Stimulated activated CD8-positive, alpha-beta memory T cell treated with anti-CD3 and anti-CD28 coated beads, Interleukin-12 subunit alpha, Interleukin-12 subunit beta, amount 100 ng/mL, for 24 hours (primary cell): ENCODE data around the gene GAD2.

Experiments
- DNase-seq: peaks from one replicate; pipeline ENCODE4 v3.0.0-alpha.2; 2020; ENCODE audit errors: extremely low read depth

The GAD2 gene

DNA sequence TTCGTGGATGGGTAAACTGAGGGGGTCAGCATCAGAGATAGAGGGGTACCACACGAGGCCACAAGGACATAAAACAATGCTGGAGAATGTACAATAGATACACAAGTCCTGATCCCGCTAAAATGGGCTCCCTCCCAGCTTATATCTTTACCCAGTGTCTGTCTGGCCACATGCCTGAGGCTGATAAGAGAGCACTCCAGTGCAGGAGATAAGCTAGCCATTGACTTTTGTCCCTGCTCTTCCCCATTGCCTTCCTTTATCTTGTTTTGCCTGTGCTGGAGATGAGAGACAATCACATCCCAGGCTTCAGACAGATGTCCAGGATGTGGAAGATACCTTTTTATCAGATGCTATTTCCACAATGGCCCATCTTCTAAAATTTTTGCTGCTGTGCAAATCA, 6.0 kb downstream of the GAD2 start:
- no peak for DNase-seq

DNA sequence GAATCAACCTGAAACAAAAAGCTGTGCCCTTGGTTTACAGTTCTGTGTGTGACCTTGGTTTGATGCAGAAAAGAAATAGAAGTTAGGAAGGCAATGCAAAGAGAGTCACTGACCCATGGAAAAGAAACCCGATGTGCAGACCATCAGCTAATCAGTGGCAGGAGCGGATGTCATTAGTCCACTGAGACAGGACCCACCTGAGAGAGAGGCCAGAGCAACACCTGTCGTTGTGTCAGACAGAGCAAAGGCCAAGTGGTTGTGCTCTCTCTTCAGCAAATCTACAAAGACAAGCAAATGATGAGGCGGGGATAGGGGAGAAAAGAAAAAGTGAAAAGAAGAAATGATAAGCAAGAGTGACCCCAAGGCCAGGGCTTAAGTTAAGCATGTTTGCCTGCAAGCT, 8.7 kb downstream of the GAD2 start:
- DNase-seq = no peak

DNA sequence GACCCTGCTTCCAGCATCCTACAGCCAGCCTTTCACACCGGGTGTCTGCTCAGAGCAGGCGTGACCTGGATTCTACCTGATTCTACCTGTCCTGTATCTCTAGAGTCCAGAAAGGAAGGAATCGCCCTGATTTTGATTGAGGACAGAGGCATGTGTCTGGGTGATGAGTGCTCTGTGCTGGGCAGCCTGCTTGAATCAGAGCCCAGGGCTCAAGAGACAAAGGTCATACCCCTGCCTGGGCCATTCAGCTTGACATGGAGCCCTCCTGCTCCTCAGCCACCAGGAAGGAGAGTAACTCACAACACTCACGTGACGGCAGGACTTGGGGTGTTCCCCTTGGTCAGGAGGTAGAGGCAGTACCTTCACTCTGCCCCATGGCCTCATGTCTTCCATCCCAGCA, 11.2 kb downstream of the GAD2 start:
- DNase-seq = no peak

DNA sequence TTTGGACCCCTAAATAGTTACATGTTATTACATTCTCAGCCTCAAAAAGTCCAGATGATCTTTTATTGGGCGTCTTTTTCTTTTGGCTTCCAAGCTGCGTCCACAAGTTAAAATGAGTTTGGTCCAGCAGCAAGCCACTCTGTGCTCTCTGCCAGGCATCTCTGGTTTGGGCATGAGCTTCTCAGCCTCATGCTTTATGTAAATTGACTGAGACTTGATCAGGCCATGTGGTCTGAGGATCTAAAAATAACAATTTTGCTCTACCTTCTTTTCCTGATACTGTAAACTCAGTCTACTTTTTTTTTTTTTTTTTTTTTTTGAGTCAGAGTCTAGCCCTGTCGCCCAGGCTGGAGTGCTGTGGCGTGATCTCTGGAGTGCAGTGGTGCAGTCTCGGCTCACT, 15.6 kb downstream of the GAD2 start:
- no peak for DNase-seq

DNA sequence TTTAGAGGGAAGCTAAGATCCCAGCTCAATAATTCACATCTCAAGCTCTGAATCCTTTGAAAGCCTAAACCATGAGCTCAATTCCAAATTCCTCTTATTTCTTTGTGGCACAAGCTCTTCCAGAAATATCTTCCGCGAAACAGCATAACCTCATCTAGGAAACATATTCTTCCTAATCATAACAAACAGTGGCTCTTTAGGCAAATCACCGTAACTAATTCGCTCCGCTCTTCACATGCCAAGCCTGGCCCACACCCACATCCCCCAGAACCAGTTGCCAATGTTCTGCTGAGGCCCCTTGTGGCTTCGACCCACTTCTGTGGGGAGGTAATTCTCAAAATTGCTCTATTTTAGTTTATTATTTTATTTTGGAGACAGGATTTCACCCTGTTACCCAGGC, 19.2 kb downstream of the GAD2 start:
- no peak for DNase-seq

DNA sequence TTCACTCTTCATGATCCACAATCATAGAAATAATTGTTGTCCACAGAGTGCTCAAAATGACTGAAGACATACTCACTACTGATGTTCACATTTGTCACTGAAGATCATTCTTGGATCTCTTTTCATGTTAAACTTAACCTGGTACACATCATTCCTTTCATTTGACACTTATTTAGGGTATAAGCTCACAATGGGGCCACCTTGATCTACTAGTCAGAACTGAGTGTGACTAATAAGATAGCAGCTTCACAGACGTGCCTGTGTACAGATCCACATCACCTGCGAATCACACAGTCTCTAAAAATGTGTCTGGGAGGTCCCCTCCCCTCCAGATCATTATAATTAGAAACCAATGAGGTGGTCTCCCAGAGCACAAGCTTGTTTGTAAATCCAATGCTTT, 21.8 kb downstream of the GAD2 start:
- no peak for DNase-seq

DNA sequence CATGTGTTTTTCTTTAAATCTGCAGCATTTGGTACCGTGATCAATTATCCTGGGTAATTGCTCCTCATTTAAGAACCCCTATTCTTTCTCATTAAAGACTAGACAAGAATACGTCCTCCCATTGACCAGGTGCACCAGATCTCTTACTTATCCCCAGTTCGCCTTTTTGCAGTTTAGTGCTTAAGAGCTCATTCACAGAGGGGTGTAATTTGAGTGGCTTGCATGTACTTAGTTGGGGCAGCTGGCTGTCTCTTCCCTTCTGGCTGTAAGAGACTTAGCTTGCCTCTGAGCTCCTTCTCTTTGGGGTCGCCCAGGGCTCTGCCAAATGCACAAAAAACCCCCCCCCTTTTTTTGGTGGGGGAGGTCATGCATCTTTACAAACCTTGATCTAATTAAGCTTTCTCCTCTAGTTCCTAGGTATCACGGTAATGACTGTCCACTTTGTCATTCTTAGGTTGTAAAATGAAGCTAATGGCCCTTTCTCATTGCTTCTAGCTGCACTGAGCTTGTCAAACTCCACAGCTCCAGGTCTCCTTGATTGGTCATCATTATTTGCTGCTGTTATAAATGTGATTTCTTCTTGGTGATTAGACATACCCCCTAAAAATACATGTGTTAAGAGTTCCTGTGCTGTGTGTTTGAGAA, 26.3 kb downstream of the GAD2 start:
- no peak for DNase-seq

DNA sequence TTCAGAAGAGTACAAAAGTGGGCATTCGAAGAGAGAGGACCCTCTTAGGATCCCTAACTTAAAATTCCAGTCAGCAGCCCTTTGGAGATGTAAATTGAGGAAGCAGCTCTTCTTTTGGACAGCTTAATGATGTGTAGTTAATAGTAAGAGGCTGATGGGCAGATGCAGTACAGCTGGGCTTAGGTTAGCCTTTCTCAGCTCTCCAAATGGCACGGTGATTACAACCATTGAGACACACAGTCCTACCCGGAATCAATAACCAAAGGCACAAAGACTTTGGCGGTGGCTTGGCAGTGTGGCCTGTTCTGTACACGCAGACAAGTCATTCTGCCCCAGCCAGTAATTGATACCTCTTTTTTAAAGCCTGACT, 26.8 kb downstream of the GAD2 start:
- no peak for DNase-seq

DNA sequence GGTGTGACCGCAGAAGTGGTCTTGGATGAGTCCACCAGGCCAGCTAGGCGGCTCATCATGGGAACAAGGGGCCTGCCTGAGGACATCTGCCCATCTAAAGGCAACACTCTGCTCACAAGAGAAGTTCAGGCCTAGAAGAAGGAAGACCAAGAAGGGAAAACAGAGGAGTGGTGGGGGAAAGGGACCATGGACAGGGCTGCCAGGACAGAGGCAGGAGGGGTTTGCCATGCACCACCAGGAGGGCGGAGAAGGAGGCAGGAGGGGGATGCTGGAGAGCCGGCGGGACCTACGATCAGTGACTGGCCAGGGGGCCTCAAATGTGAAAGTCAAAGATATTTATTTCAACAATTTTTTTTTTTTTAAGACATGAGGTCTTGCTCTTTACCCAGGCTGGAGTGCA, 33.1 kb downstream of the GAD2 start:
- no peak for DNase-seq

DNA sequence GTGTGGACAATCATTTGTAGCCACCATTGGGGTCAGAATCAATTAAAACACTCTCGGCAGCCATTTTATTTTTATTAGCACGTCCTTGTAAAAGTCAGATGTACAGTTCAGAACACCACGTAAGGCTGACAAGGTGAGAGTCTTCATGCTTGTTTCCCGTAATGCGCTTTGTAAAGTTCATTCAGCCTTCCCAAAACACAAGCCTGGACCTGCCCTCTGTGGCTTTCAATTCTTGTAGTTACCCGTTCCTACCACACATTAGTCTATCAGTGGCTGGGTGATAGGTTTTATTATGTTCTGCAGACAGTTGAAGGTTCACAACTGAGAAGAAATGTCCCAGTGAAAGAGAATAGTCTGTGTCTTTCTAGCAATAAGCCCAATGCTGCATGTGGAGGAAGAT, 35.4 kb downstream of the GAD2 start:
- no peak for DNase-seq

DNA sequence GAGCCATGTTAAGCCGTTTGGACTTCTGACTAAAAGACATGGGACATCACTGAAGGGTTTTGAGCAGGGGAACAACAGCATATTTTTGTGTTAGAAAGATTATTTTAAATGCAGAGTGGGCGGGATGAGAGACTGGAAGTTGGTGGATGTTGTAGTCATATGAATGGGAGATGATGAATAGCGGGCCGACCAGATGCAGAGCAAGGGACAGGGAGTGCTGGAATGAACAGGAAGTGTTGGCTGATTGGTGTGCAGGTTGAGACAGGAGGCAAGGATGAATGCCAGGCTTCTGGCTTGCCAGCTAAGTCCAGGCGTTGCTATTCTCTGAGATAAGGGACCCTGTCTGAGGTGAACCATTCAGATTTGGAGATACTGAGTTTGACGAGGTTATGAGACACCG, 38.0 kb downstream of the GAD2 start:
- no peak for DNase-seq

DNA sequence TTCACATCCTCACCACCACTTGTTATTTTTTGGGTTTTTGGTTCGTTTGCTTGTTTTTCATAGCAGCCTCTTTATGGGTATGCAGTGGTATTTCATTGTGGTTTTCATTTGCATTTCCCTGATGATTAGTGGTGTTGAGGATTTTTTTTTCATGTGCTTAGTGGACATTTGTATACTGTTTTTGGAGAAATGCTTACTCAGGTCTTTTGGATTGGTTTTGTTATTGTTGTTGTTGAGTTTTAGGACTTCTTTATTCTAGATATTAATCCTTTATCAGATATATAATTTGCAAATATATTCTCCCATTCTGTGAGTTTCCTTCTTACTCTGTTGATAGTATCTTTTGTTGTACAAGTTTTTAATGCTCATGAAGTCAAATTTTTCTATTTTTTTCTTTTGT, 42.8 kb downstream of the GAD2 start:
- no peak for DNase-seq

DNA sequence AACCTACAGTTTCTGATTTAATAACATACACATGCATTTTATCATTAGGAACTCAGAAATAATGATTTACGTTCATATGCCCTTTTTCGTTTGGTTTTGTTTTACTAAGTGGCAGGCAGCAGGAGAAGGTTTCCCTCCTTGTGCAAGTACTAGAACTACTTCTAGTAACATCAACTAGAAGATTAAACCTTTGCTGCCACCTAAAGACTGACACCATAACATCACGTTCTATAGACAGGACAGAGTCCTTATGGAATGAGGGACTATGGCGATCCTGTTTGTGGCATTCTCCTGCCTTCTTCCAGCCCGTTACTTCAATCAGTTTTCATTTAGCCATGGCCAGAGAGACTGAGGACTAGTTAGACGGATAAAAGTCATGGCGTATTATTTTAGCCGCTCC, 53.2 kb downstream of the GAD2 start:
- DNase-seq = no peak

DNA sequence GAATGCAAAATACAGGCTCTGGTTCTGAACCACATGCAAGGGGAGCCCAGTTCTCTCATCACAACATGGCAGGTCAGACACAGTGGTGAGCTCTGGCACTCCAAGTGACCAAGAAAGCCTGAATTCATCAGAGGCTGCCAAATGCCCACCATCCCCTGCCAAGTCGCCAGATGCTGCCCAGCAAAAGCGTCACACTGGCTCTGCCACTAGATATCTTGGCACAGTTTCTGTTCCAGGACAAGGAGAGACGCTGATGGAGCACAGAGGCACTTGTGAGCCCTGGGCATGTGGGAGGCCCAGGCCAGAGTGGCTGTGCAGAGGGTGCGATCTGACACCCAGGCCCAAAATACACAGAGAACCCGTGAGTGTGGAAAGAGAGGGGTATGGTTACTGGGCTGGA, 57.8 kb downstream of the GAD2 start:
- DNase-seq = no peak

DNA sequence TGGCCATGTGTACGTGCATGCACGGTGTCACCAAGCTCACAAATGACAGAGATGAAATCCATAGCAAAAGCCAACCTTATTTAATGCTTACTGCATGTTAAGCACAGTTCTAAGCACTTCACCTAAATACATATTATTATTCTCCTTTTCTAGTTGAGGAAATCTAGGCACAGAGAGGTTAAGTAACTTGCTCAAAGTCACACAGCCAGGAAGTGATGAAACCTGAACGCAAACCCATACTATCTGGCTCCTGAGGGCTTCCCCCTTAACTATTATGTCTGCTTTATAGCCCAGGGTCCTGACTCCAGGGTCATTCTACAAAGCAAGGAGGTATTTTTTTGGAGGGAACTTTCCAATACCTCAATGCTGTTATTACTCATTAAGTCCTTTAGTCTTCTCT, 61.7 kb downstream of the GAD2 start:
- no peak for DNase-seq

DNA sequence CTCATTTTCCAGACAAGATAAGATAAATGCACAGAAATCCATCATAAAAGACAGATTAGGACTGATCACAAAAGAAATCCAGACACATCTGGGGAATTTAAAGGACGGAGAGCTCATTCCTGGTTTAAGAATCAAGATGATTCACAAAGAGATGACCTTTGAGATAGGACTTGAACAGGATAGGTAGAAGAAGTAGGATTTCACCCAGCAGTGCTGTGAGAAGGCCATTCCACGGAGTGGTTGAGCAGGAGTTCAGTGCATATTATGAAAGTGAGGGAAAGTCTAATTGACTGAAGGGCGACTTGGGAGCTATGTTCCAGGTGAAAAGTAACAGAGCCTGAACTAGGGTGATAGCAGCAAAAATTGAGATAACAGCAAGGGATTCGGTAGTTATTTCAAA, 73.7 kb downstream of the GAD2 start:
- no peak for DNase-seq

DNA sequence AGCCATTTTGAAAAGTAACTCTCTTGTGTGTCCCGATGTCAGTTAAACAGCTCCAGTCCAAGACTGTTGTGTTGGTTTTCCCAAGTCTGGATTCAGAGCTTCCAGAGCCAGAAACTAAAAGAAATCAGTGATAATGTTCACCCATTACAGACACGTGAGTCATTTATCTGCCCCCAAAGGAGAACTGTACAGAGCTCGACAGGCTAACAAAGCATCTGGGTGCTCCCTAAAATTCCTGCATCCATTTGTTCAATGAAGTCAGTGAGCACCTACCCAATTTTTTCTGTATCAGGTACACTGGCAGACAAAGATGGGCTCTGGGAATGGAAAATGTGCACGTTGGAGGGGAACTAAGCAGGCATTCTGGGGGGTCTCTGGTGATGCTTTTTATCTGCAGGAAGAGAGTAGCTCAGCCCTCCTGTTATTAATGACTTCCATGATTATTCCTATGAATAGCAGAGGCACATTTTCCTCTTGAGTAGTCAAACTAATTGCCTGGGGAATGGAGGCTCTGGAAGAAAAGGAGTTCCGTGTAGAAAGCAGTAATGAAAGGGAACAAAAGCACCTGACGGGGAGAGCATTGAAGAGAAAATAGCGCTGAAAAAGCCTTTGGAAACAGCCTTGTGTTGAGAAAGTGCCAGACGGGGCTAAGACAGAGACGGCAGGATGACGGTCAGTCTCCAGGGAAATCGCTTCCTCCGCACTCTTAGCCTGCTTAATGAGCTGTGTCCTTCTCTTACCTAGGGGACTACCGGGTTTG, 75.3 kb downstream of the GAD2 start:
- no peak for DNase-seq

DNA sequence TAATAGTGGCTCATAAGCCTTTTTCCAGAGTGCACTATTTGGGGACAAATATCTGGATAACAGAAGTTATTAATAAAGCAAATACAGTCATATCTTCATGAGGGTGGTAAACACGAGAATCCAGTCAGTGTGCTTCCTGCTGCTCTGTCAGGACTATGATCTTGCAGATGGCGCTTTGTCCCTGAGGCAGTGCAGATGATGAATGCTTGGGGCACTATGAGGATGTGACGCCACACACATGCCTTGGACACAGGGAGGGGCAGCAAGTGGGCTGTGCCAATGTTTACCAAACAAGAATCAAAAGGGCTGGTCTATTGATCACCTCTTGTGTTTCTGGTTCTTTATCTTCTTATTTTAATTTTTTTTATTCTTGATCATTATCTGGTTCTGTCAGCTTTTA, 79.8 kb downstream of the GAD2 start:
- DNase-seq = no peak

DNA sequence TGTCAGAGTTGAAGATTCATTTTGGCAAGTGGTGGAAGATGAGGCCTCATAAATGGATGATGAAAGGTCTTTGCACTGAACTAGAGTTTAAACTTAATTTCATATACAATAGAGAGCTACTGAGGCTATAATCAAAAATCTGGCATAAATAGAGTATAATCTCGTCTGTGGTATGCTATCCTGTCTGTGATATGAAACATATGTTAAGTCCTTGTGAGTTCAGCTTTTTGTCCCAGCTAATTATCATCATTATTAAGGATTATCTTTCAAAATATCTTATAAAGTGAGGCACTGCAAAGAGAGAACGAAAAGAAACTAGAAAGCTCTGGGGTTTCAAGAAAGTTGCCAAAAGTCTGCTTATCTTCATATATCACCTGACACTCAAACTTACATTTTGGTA, 83.4 kb downstream of the GAD2 start:
- no peak for DNase-seq

DNA sequence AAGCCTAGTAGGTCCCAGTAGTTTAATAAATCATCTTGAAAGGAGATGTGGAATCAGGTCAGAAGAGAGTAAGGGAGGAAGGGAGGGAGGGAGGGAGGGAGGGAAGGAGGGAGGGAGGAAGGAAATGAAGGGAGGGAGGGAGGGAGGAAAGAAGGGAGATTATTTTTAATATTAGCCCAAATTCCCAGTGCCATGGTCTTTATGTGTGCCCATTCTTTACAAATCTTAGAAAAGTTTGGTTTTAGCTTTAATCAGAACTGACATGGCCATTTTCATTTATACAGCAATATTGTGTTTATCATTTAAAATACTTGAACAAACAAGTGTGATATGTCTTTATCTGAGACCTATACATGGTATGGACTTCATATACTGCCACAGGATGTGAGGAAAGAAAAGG, 86.8 kb downstream of the GAD2 start:
- DNase-seq = no peak

DNA sequence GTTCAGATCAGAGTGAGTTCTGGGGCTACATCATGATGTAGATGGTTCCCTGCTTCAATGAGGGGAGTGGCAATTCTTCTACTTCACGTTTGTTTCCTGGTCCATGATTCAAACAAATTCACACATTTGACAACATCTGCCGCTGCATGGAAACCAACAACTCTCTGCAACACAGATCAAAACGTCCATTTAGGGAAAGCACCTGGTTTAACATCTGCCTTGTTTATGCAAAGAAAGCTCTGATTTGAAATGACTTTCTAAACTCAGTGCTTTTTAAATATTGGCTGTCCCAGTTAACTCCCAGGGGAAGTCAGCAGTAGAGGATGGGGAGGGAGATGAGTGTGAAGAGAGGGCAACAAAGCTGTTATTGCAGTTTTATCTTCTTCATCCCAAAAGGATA, 93.8 kb downstream of the GAD2 start:
- DNase-seq = no peak

DNA sequence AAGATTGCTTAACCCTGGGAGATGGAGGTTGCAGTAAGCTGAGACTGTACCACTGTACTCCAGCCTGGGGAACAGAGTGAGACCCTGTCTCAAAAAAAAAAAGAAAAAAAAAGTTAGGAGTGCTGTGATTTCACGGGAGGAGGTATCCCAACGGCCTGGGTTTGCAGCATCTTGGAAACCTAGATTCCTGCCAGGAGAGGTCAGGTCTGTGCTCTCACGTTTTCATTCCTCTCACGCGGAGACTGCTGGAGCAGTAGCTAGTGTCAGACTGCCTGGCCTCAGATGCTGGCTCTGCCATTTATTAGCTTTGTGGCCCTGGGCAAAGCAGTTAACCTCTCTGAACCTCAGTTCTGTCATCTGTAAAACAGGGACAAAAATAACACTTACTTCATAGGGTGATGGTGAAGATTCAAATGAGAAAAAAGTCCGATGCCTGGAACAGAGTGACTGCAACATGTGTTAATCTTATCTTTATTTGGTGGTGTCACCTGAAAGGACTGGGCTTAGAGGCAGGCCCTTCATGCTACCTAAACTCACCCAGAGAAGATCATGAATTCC, 94.9 kb downstream of the GAD2 start:
- DNase-seq = no peak

DNA sequence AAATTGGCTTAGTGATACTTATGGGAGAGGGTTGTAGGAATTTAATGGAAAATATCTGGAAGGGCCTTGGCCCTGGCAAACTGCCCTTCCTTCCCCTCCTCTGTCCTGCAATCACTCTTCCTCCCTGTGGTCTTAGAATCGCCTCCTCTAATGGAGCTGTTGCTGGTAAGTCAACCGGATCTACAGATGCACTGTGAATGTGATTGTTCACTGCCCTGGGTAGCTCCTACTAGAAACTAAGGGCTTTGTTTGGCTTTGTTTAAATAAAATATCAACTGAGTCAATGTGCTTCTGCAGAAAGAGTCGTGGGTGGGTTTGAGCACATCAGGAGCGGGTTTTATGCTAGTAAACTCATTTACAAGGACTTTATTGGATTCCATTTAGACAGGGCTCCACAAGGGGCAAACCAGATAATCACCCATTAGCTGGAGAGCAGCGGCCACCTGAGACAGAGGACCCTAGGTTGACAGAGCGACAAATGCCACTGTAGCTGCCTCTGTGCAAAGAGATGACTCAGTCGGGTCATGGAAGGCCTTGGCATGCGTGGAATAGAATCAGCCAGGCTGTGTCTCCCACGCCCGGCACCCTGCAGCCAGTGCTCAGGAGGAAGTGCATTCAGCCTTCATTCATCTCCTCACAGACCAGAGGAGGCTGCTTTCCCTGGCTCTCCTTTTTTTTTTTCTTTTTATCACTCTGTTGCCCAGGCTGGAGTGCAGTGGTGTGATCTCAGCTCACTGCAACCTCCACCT, 97.9 kb downstream of the GAD2 start:
- DNase-seq = no peak
